HepG2 (cell line): ENCODE data around the gene LCN12. TPM values are rescaled to one million over a fixed set of nuclear protein-coding genes. Genes with fewer than 3 reads are reported as not detected.
A peak's percentile ranks its signal among the peaks of the same experiment; 100 is the strongest.

Experiments used
- ELF3 ChIP-seq: IDR thresholded peaks from 2 replicates; pipeline ENCODE4 v1.6.1; 2016; ENCODE audit warnings: missing genetic modification reagents, missing compliant biosample characterization
- ELF4 ChIP-seq: sonication (generic); formaldehyde crosslinking; IDR thresholded peaks from 2 replicates; pipeline ENCODE4 v1.5.0; 2020; ENCODE audit warnings: missing genetic modification reagents, mild to moderate bottlenecking, moderate library complexity, borderline replicate concordance
- FOXP1 ChIP-seq, 2 experiments: fragments of 450-650 bp in 1 of 2; IDR thresholded peaks; 2 replicates each; pipeline ENCODE4 v1.6.1; 2017 to 2018; ENCODE audit warnings: antibody characterized with exemption in 1 of 2
- KDM2A ChIP-seq: sonication (generic); formaldehyde crosslinking; IDR thresholded peaks from 2 replicates; pipeline ENCODE4 v1.4.0; 2020; ENCODE audit warnings: low read depth, missing genetic modification reagents, borderline replicate concordance
- LCORL ChIP-seq, 2 experiments: fragments of 450-650 bp in 1 of 2; sonication (generic) in 1 of 2; formaldehyde crosslinking in 1 of 2; IDR thresholded peaks; 2 replicates each; pipeline versions ENCODE4 v1.5.0 to v1.6.1; 2017 to 2020; ENCODE audit warnings: antibody characterized with exemption in 1 of 2, missing genetic modification reagents in 1 of 2
- NONO ChIP-seq, 2 experiments: fragments of 450-650 bp in 1 of 2; sonication (generic) in 1 of 2; formaldehyde crosslinking in 1 of 2; IDR thresholded peaks in 1 of 2; conservative IDR thresholded peaks in 1 of 2; 2 replicates each; pipeline versions ENCODE4 v1.6.1 to v1.8.0; 2017 to 2022; ENCODE audit warnings: mild to moderate bottlenecking in 1 of 2, missing genetic modification reagents in 1 of 2, moderate library complexity in 1 of 2
- SAP130 ChIP-seq: IDR thresholded peaks from 2 replicates; pipeline ENCODE4 v1.6.1; 2016; ENCODE audit warnings: low read depth
- SATB2 ChIP-seq: sonication (generic); formaldehyde crosslinking; IDR thresholded peaks from 2 replicates; pipeline ENCODE4 v1.5.0; 2020; ENCODE audit warnings: missing genetic modification reagents
- SETDB1 ChIP-seq: sonication (generic); formaldehyde crosslinking; IDR thresholded peaks from 2 replicates; pipeline ENCODE4 v1.5.1; 2020; ENCODE audit warnings: missing genetic modification reagents, mild to moderate bottlenecking, borderline replicate concordance
- ZNF432 ChIP-seq: sonication (generic); formaldehyde crosslinking; IDR thresholded peaks from 2 replicates; pipeline ENCODE4 v1.5.0; 2020; ENCODE audit warnings: missing genetic modification reagents, mild to moderate bottlenecking, borderline replicate concordance
- ZNF563 ChIP-seq: sonication (generic); formaldehyde crosslinking; IDR thresholded peaks from 2 replicates; pipeline ENCODE4 v1.8.0; 2022; ENCODE audit warnings: mild to moderate bottlenecking, moderate library complexity, missing genetic modification reagents
- ZNF644 ChIP-seq: IDR thresholded peaks from 2 replicates; pipeline ENCODE4 v1.6.1; 2016; ENCODE audit warnings: low read depth
- ZNF788 ChIP-seq: sonication (generic); formaldehyde crosslinking; IDR thresholded peaks from 2 replicates; pipeline ENCODE4 v1.5.0; 2020; ENCODE audit warnings: mild to moderate bottlenecking, missing genetic modification reagents, borderline replicate concordance
- polyA plus RNA-seq, 8 experiments: library from polyadenylated mRNA; depleted of rRNA in 3 of 8; stranded (reverse) in 7 of 8; unstranded in 1 of 8; fragments of >200 nt; fragmentation: Illumina TruSeq in 4 of 8; extraction: Trizol in 4 of 8; gene quantifications; 2 replicates each; pipeline versions ENCODE4 v1.2.1 to v1.2.3, GENCODE V29; 2011 to 2016; ENCODE audit warnings: low read depth in 4 of 8, missing spikeins in 1 of 8, mixed read lengths in 1 of 8; ENCODE audit not compliant: insufficient read depth in 1 of 8
- total RNA-seq, 5 experiments: library from RNA; depleted of rRNA; stranded (reverse); fragments of >200 nt; fragmentation: Illumina TruSeq; extraction: Trizol; gene quantifications; 2 replicates each; pipeline ENCODE4 v1.2.3, GENCODE V29; 2016; ENCODE audit warnings: low read depth in 1 of 5
- TF ChIP-seq, protein P1 (sequence below): sonication (generic); formaldehyde crosslinking; IDR thresholded peaks from 2 replicates; pipeline ENCODE4 v1.5.0; 2020; ENCODE audit warnings: missing genetic modification reagents
- TF ChIP-seq, protein P2 (sequence below): sonication (generic); formaldehyde crosslinking; IDR thresholded peaks from 2 replicates; pipeline ENCODE4 v1.4.0; 2020; ENCODE audit warnings: missing genetic modification reagents
- TF ChIP-seq, protein P3 (sequence below): IDR thresholded peaks from 2 replicates; pipeline ENCODE4 v1.6.1; 2016; ENCODE audit warnings: mild to moderate bottlenecking
- TF ChIP-seq, protein P4 (sequence below): sonication (generic); formaldehyde crosslinking; IDR thresholded peaks from 2 replicates; pipeline ENCODE4 v1.5.0; 2020; ENCODE audit warnings: missing genetic modification reagents
- TF ChIP-seq, protein P5 (sequence below): sonication (generic); formaldehyde crosslinking; IDR thresholded peaks from 2 replicates; pipeline ENCODE4 v1.4.0; 2020; ENCODE audit warnings: mild to moderate bottlenecking, missing genetic modification reagents
- TF ChIP-seq, protein P6 (sequence below): sonication (generic); formaldehyde crosslinking; IDR thresholded peaks from 2 replicates; pipeline ENCODE4 v1.4.0; 2020; ENCODE audit warnings: missing genetic modification reagents, borderline replicate concordance

The LCN12 gene
- total and polyA plus RNA-seq, 2 of the 13 experiments (the other 11 are each of a cell fraction or from before 2014, with no cell fraction given) = 3.4 to 6.9 TPM

DNA sequence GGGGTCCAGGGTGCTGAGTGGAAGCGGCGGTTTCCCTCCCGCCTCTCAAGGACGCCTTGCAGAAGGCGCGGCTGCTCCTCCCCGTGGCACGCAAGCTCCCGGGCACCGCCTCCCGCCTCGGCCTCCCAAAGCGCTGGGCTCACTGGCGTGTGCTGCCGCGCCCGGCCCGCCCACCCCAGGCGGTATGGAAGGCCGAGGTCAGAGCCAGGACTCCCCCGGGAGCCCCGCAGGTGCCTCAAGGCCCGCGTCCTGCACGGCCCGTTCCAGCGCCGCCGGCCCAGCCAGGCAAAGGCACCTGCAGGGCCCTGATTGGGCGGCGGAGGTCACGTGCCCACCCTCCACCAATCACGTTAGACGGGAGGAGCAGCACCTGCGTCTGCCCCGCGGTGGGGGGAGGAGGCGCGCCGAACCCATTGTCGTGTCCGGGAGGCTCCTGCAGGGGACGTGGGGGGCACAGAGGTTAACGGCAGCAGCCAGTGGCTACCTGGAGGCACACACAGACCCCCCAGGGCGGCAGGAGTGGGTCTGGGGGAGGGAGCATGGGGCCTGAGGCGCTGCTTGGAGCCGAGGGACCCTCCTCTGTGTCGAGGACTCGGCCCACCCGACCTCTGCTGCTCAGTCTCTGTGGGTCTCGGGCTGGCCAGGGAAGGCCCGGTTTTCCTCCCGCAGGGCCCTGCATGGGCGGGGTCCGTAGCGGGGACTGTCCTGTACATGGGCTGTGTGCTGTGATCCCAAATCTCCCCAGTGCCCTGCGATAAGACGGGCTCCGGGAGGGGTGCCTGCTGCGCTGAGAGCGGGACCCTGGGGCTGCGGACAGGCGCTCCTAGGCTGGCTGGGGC is 2.0 kb upstream of the LCN12 start (continued):
- TF ChIP-seq, protein P1, sequence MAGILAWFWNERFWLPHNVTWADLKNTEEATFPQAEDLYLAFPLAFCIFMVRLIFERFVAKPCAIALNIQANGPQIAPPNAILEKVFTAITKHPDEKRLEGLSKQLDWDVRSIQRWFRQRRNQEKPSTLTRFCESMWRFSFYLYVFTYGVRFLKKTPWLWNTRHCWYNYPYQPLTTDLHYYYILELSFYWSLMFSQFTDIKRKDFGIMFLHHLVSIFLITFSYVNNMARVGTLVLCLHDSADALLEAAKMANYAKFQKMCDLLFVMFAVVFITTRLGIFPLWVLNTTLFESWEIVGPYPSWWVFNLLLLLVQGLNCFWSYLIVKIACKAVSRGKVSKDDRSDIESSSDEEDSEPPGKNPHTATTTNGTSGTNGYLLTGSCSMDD (CRISPR knock-in tag) = no peak
- TF ChIP-seq ZNF788 (CRISPR knock-in tag) = peak; percentile 60; the same call in 1 of the 2 replicates
- TF ChIP-seq FOXP1 (IDR thresholded peaks at IDR 0.05) = no peak
- 0 out of 2 replicates have a peak, but pooled peaks have one; percentile 10 for TF ChIP-seq FOXP1 (CRISPR knock-in tag; IDR thresholded peaks at IDR 0.05)
- peak; percentile 71; the same call in 1 of the 2 replicates for TF ChIP-seq ZNF563
- no peak for TF ChIP-seq ELF3 (CRISPR knock-in tag)
- TF ChIP-seq, protein P2, sequence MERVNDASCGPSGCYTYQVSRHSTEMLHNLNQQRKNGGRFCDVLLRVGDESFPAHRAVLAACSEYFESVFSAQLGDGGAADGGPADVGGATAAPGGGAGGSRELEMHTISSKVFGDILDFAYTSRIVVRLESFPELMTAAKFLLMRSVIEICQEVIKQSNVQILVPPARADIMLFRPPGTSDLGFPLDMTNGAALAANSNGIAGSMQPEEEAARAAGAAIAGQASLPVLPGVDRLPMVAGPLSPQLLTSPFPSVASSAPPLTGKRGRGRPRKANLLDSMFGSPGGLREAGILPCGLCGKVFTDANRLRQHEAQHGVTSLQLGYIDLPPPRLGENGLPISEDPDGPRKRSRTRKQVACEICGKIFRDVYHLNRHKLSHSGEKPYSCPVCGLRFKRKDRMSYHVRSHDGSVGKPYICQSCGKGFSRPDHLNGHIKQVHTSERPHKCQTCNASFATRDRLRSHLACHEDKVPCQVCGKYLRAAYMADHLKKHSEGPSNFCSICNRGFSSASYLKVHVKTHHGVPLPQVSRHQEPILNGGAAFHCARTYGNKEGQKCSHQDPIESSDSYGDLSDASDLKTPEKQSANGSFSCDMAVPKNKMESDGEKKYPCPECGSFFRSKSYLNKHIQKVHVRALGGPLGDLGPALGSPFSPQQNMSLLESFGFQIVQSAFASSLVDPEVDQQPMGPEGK (CRISPR knock-in tag) = peak; percentile 92
- TF ChIP-seq ZNF644 (CRISPR knock-in tag) = no peak
- TF ChIP-seq, protein P3, sequence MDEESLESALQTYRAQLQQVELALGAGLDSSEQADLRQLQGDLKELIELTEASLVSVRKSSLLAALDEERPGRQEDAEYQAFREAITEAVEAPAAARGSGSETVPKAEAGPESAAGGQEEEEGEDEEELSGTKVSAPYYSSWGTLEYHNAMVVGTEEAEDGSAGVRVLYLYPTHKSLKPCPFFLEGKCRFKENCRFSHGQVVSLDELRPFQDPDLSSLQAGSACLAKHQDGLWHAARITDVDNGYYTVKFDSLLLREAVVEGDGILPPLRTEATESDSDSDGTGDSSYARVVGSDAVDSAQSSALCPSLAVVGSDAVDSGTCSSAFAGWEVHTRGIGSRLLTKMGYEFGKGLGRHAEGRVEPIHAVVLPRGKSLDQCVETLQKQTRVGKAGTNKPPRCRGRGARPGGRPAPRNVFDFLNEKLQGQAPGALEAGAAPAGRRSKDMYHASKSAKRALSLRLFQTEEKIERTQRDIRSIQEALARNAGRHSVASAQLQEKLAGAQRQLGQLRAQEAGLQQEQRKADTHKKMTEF (CRISPR knock-in tag) = peak; percentile 80
- peak; percentile 84; the same call in 1 of the 2 replicates for TF ChIP-seq SAP130 (CRISPR knock-in tag)
- no peak for TF ChIP-seq SATB2 (CRISPR knock-in tag)
- no peak for TF ChIP-seq NONO (IDR thresholded peaks at IDR 0.05)
- peak; percentile 83 for TF ChIP-seq NONO (CRISPR knock-in tag; conservative IDR thresholded peaks at IDR 0.05)
- TF ChIP-seq ZNF432 (CRISPR knock-in tag) = no peak
- TF ChIP-seq KDM2A (CRISPR knock-in tag) = peak; percentile 80
- TF ChIP-seq SETDB1 = no peak
- no peak for TF ChIP-seq ELF4 (CRISPR knock-in tag)
- TF ChIP-seq, protein P4, sequence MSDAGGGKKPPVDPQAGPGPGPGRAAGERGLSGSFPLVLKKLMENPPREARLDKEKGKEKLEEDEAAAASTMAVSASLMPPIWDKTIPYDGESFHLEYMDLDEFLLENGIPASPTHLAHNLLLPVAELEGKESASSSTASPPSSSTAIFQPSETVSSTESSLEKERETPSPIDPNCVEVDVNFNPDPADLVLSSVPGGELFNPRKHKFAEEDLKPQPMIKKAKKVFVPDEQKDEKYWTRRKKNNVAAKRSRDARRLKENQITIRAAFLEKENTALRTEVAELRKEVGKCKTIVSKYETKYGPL (CRISPR knock-in tag) = no peak
- TF ChIP-seq, protein P5, sequence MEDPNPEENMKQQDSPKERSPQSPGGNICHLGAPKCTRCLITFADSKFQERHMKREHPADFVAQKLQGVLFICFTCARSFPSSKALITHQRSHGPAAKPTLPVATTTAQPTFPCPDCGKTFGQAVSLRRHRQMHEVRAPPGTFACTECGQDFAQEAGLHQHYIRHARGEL (CRISPR knock-in tag) = no peak
- TF ChIP-seq, protein P6, sequence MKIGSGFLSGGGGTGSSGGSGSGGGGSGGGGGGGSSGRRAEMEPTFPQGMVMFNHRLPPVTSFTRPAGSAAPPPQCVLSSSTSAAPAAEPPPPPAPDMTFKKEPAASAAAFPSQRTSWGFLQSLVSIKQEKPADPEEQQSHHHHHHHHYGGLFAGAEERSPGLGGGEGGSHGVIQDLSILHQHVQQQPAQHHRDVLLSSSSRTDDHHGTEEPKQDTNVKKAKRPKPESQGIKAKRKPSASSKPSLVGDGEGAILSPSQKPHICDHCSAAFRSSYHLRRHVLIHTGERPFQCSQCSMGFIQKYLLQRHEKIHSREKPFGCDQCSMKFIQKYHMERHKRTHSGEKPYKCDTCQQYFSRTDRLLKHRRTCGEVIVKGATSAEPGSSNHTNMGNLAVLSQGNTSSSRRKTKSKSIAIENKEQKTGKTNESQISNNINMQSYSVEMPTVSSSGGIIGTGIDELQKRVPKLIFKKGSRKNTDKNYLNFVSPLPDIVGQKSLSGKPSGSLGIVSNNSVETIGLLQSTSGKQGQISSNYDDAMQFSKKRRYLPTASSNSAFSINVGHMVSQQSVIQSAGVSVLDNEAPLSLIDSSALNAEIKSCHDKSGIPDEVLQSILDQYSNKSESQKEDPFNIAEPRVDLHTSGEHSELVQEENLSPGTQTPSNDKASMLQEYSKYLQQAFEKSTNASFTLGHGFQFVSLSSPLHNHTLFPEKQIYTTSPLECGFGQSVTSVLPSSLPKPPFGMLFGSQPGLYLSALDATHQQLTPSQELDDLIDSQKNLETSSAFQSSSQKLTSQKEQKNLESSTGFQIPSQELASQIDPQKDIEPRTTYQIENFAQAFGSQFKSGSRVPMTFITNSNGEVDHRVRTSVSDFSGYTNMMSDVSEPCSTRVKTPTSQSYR (CRISPR knock-in tag) = peak; percentile 95
- TF ChIP-seq LCORL (IDR thresholded peaks at IDR 0.05) = no peak
- peak; percentile 93 for TF ChIP-seq LCORL (CRISPR knock-in tag; IDR thresholded peaks at IDR 0.05)
